ENCODE data around the gene SMS.
"Not testable (repeated sequence)": the region's sequence is repeated elsewhere in the genome, so short reads cannot be mapped to it uniquely, and the experiment has no call there.

SMS gene

GRCh38 chrX:21952624-21953023 is 12.1 kb downstream of the SMS start:
- Histone ChIP-seq H3K9ac (ENCODE audit: low read length) (no peak overlapping the region), H3K27ac (ENCODE audit: low read depth, low read length, poor library complexity, severe bottlenecking) (no peak overlapping the region), H3K9me3 (ENCODE audit: low read length) (no peaks in the 10 kb centered on the region), H3K4me2 (ENCODE audit: low read length) (no peak overlapping the region), H3F3A (ENCODE audit: insufficient read depth, low read length) (no peaks in the 10 kb centered on the region), H3K4me3 (ENCODE audit: low read depth, low read length, poor library complexity, severe bottlenecking) (no peak overlapping the region), H3K36me3 (ENCODE audit: insufficient read depth, low read length) (no peaks in the 10 kb centered on the region), H3K4me1 (ENCODE audit: insufficient read depth, low read length, severe bottlenecking) (peaks cover 5% of the 10 kb centered on the region), H3K27me3 (ENCODE audit: insufficient read depth, low read length) (no peaks in the 10 kb centered on the region), H4K20me1 (ENCODE audit: insufficient read depth, low read length) (no peaks in the 10 kb centered on the region), H3K9me2 (ENCODE audit: low read depth, low read length) (no peaks in the 10 kb centered on the region), H3K79me2 (ENCODE audit: insufficient read depth, low read length) (peaks cover 54% of the 10 kb centered on the region), H2AFZ (ENCODE audit: low read length) (no peak overlapping the region)
- TF ChIP-seq EZH2 (IDR thresholded peaks at IDR 0.05; ENCODE audit: borderline replicate concordance, low read length) (no peak), CTCF (IDR thresholded peaks at IDR 0.05; ENCODE audit: low read length) (no peak)

GRCh38 chrX:21953195-21953830 is 12.8 kb downstream of the SMS start:
- H3K27ac ChIP-seq (ENCODE audit: low read depth, low read length, poor library complexity, severe bottlenecking), result not testable (repeated sequence)
- peaks cover 48% of the 10 kb centered on the region for H3K79me2 ChIP-seq (ENCODE audit: insufficient read depth, low read length)

GRCh38 chrX:21955403-21956189 is 15.1 kb downstream of the SMS start:
- Histone ChIP-seq H3K79me2 (ENCODE audit: insufficient read depth, low read length) (peaks cover 52% of the 10 kb centered on the region), H3K27me3 (ENCODE audit: insufficient read depth, low read length) (no peaks in the 10 kb centered on the region), H4K20me1 (ENCODE audit: insufficient read depth, low read length) (no peaks in the 10 kb centered on the region), H3K9me2 (ENCODE audit: low read depth, low read length) (no peaks in the 10 kb centered on the region), H3K4me3 (ENCODE audit: low read depth, low read length, poor library complexity, severe bottlenecking) (no peak overlapping the region), H3K9me3 (ENCODE audit: low read length) (no peaks in the 10 kb centered on the region), H3K36me3 (ENCODE audit: insufficient read depth, low read length) (no peaks in the 10 kb centered on the region), H3K9ac (ENCODE audit: low read length) (no peak overlapping the region), H3K27ac (ENCODE audit: low read depth, low read length, poor library complexity, severe bottlenecking) (no peak overlapping the region), H3K4me2 (ENCODE audit: low read length) (no peak overlapping the region), H3F3A (ENCODE audit: insufficient read depth, low read length) (no peaks in the 10 kb centered on the region), H3K4me1 (ENCODE audit: insufficient read depth, low read length, severe bottlenecking) (peaks cover 12% of the 10 kb centered on the region), H2AFZ (ENCODE audit: low read length) (no peak overlapping the region)
- TF ChIP-seq EZH2 (IDR thresholded peaks at IDR 0.05; ENCODE audit: borderline replicate concordance, low read length) (no peak), CTCF (IDR thresholded peaks at IDR 0.05; ENCODE audit: low read length) (no peak)

More at GRCh38 chrX:21953195-21953830, 12.8 kb downstream of the SMS start:
- not testable (repeated sequence) for H2AFZ ChIP-seq (ENCODE audit: low read length); H3K4me2 ChIP-seq (ENCODE audit: low read length); H3K9ac ChIP-seq (ENCODE audit: low read length); H3F3A ChIP-seq (ENCODE audit: insufficient read depth, low read length); H3K27me3 ChIP-seq (ENCODE audit: insufficient read depth, low read length); H3K4me3 ChIP-seq (ENCODE audit: low read depth, low read length, poor library complexity, severe bottlenecking); H4K20me1 ChIP-seq (ENCODE audit: insufficient read depth, low read length); H3K9me2 ChIP-seq (ENCODE audit: low read depth, low read length); H3K9me3 ChIP-seq (ENCODE audit: low read length); H3K36me3 ChIP-seq (ENCODE audit: insufficient read depth, low read length); H3K4me1 ChIP-seq (ENCODE audit: insufficient read depth, low read length, severe bottlenecking)

Data from OCI-LY1 (cell line).